Peyer's patch (tissue), 4 donors: ENCODE measurements around the gene MED1. TPM values are rescaled to one million over a fixed set of nuclear protein-coding genes. Genes with fewer than 3 reads are reported as not detected.
"Not testable (repeated sequence)": the region's sequence is repeated elsewhere in the genome, so short reads cannot be mapped to it uniquely, and the experiment has no call there.

Source experiments
- DNase-seq, 3 donors: peaks; one replicate each; pipeline ENCODE4 v3.0.0-alpha.2; 2017 to 2019
- H3K27ac ChIP-seq, 4 donors: fragments of 200-600 bp; sonication (generic); one replicate each; pipeline ENCODE4 v1.5.1; 2016 to 2019
- H3K27me3 ChIP-seq, 2 donors: fragments of 200-600 bp; sonication (generic); one replicate each; pipeline ENCODE4 v1.5.1; 2019
- H3K36me3 ChIP-seq, 3 donors: fragments of 200-600 bp; sonication (generic); one replicate each; pipeline ENCODE4 v1.5.1; 2016 to 2019
- H3K4me1 ChIP-seq, 4 donors: fragments of 200-600 bp; sonication (generic); one replicate each; pipeline ENCODE4 v1.5.1; 2016 to 2019
- H3K4me3 ChIP-seq, 4 donors: fragments of 200-600 bp; sonication (generic); 1 replicate in 3 of 4; 2 replicates in 1 of 4; pipeline ENCODE4 v1.5.1; 2016 to 2019; ENCODE audit warnings: mild to moderate bottlenecking in 1 of 4
- H3K9me3 ChIP-seq, 4 donors: fragments of 200-600 bp; sonication (generic); one replicate each; pipeline ENCODE4 v1.5.1; 2016 to 2019; ENCODE audit warnings: mild to moderate bottlenecking in 1 of 4
- CTCF ChIP-seq, 6 experiments: fragments of 450-650 bp in 4 of 6; fragments of 200-600 bp in 2 of 6; sonication (generic) in 1 of 6; IDR thresholded peaks; one replicate each; pipeline ENCODE4 v1.5.1; 2017 to 2019; ENCODE audit warnings: antibody characterized with exemption in 6 of 6, mild to moderate bottlenecking in 3 of 6, moderate library complexity in 1 of 6
- POLR2A ChIP-seq, 2 donors: fragments of 450-650 bp; IDR thresholded peaks; one replicate each; pipeline ENCODE4 v1.5.1; 2017; ENCODE audit warnings: antibody characterized with exemption in 2 of 2, mild to moderate bottlenecking in 2 of 2, moderate library complexity in 2 of 2
- total RNA-seq, 4 donors: library from RNA; depleted of rRNA; stranded (reverse); fragments of >200 nt; gene quantifications; one replicate each; pipeline ENCODE4 v1.1.0, GENCODE V29; 2016

Gene MED1
- total RNA-seq, 4 donors from 2014 or later: 22.5 to 41.0 (median 36.8) TPM

GRCh38 chr17:39443326-39443725 is 7.7 kb downstream of the MED1 start:
- peaks cover 0 to 93% (median 0%) of the 10 kb centered on the region in 3 donors for H3K36me3 ChIP-seq
- H3K4me3 ChIP-seq: no peak overlapping the region
- H3K27ac ChIP-seq: no peak overlapping the region
- no peaks in the 10 kb centered on the region for H3K27me3 ChIP-seq
- no peak for DNase-seq
- no peaks in the 10 kb centered on the region for H3K4me1 ChIP-seq
- H3K9me3 ChIP-seq: no peaks in the 10 kb centered on the region
- TF ChIP-seq POLR2A (IDR thresholded peaks at IDR 0.05) (no peak), CTCF (IDR thresholded peaks at IDR 0.05) (no peak)

- not testable (repeated sequence) for H3K27me3 ChIP-seq, DNase-seq, H3K4me1 ChIP-seq, H3K9me3 ChIP-seq, H3K27ac ChIP-seq, H3K4me3 ChIP-seq
- peaks cover 0 to 90% (median 0%) of the 10 kb centered on the region in 3 donors for H3K36me3 ChIP-seq
These were observed 11.2 kb downstream of the MED1 start for GRCh38 chr17:39439868-39440267.

GRCh38 chr17:39429600-39429999 is 21.5 kb downstream of the MED1 start:
- no peaks in the 10 kb centered on the region for H3K27me3 ChIP-seq
- no peaks in the 10 kb centered on the region for H3K9me3 ChIP-seq
- H3K4me3 ChIP-seq: no peak overlapping the region
- peaks cover 0 to 98% (median 0%) of the 10 kb centered on the region in 3 donors for H3K36me3 ChIP-seq
- no peak for TF ChIP-seq POLR2A (IDR thresholded peaks at IDR 0.05)
- TF ChIP-seq CTCF (IDR thresholded peaks at IDR 0.05): no peak
- H3K4me1 ChIP-seq: no peaks in the 10 kb centered on the region
- no peak overlapping the region for H3K27ac ChIP-seq
- DNase-seq: no peak

- H3K27ac ChIP-seq: no peak overlapping the region
- H3K36me3 ChIP-seq: peaks cover 0 to 93% (median 0%) of the 10 kb centered on the region in 3 donors
- TF ChIP-seq POLR2A (IDR thresholded peaks at IDR 0.05): no peak
- no peak for TF ChIP-seq CTCF (IDR thresholded peaks at IDR 0.05)
- H3K4me1 ChIP-seq: no peaks in the 10 kb centered on the region
- DNase-seq: no peak
- H3K27me3 ChIP-seq: no peaks in the 10 kb centered on the region
- H3K9me3 ChIP-seq: no peaks in the 10 kb centered on the region
- no peak overlapping the region for H3K4me3 ChIP-seq
These were observed 34.9 kb downstream of the MED1 start for GRCh38 chr17:39416141-39416540.

- DNase-seq: no peak
- Histone ChIP-seq H3K9me3 (no peaks in the 10 kb centered on the region), H3K36me3 (peaks cover 0 to 77% (median 3%) of the 10 kb centered on the region in 3 donors), H3K27ac (no peak overlapping the region), H3K4me3 (no peak overlapping the region), H3K4me1 (no peaks in the 10 kb centered on the region), H3K27me3 (no peaks in the 10 kb centered on the region)
- TF ChIP-seq POLR2A (IDR thresholded peaks at IDR 0.05) (no peak), CTCF (IDR thresholded peaks at IDR 0.05) (no peak)
These were observed 40.8 kb downstream of the MED1 start for GRCh38 chr17:39410279-39410678.

GRCh38 chr17:39408360-39408759 is 42.7 kb downstream of the MED1 start:
- Histone ChIP-seq H3K4me3 (no peak overlapping the region), H3K9me3 (no peaks in the 10 kb centered on the region), H3K36me3 (peaks cover 0 to 60% (median 3%) of the 10 kb centered on the region in 3 donors), H3K27me3 (no peaks in the 10 kb centered on the region), H3K4me1 (no peaks in the 10 kb centered on the region), H3K27ac (no peak overlapping the region)
- TF ChIP-seq CTCF (IDR thresholded peaks at IDR 0.05) (no peak), POLR2A (IDR thresholded peaks at IDR 0.05) (no peak)
- DNase-seq: no peak
